HepG2 (cell line): Measurements from ENCODE around the gene SCGB3A2. TPM values are rescaled to one million over a fixed set of nuclear protein-coding genes. Genes with fewer than 3 reads are reported as not detected.

ENCODE experiments used
- ATAC-seq: fragments of 200-7000 bp; cut with Tn5 transposase; 3 replicates; pipeline ENCODE4 v1.9.1; 2020; ENCODE audit warnings: mild to moderate bottlenecking, moderate library complexity
- BruUV-seq: library from RNA; stranded (reverse); fragments of 400-500 nt; replicated peaks from 2 replicates; lab custom pipeline; 2021; lab: Mats Ljungman, UMichigan
- CTCF ChIA-PET: fragments of 300-600 bp; formaldehyde crosslinking; extraction: SDS; loops from one replicate; lab custom pipeline; 2021; ENCODE audit warnings: low total read pairs, inconsistent platforms, low intra/inter-chr PET ratio; lab: Yijun Ruan, JAX
- POLR2A ChIA-PET: fragments of 350-600 bp; sonication (Branson Sonifier 250); formaldehyde crosslinking; loops from one replicate; lab custom pipeline; 2020; ENCODE audit warnings: antibody characterized with exemption, inconsistent platforms; lab: Yijun Ruan, JAX
- DNase-seq: peaks from one replicate; pipeline ENCODE4 v3.0.0-alpha.2; 2015; ENCODE audit warnings: low spot score
- FAIRE-seq: peaks from 3 replicates; lab custom pipeline; 2011; peaks lifted over from hg19 to GRCh38; lab: Jason Lieb, UNC
- H2AFZ ChIP-seq: one replicate; pipeline ENCODE4 v1.6.1; 2011; ENCODE audit warnings: low read length, inconsistent platforms
- H3K27ac ChIP-seq: fragments of 300-600 bp; 3 replicates; pipeline ENCODE4 v1.8.0; 2011; ENCODE audit warnings: mixed run types, mild to moderate bottlenecking, mixed read lengths, low read length, inconsistent platforms; ENCODE audit not compliant: insufficient read depth; ENCODE audit errors: extremely low read length
- H3K27me3 ChIP-seq, 2 experiments: fragments of 200-600 bp in 1 of 2; 2 replicates in 1 of 2; 3 replicates in 1 of 2; pipeline versions ENCODE4 v1.6.0 to v1.8.0; 2011; ENCODE audit warnings: low read length in 2 of 2, mild to moderate bottlenecking in 2 of 2, moderate library complexity in 2 of 2, inconsistent platforms in 1 of 2; ENCODE audit not compliant: insufficient read depth in 2 of 2, control insufficient read depth in 1 of 2
- H3K36me3 ChIP-seq, 2 experiments: fragments of 200-600 bp in 1 of 2; replicated peaks in 1 of 2; 2 replicates in 1 of 2; 3 replicates in 1 of 2; pipeline versions ENCODE4 v1.5.1 to v1.8.0; 2011; ENCODE audit warnings: low read length in 2 of 2, inconsistent platforms in 1 of 2; ENCODE audit not compliant: insufficient read depth in 2 of 2, control insufficient read depth in 1 of 2
- H3K4me1 ChIP-seq: 2 replicates; pipeline ENCODE4 v1.5.1; 2012; ENCODE audit warnings: low read length, inconsistent platforms; ENCODE audit not compliant: insufficient read depth
- H3K4me2 ChIP-seq: 2 replicates; pipeline ENCODE4 v1.6.0; 2011; ENCODE audit warnings: low read depth, low read length, inconsistent platforms
- H3K4me3 ChIP-seq, 3 experiments: fragments of 200-600 bp in 1 of 3; sonication (generic), shearing (Covaris generic) in 1 of 3; replicated peaks in 1 of 3; 2 replicates each; pipeline ENCODE4 v1.5.1; 2011 to 2016; ENCODE audit warnings: low read length in 3 of 3, inconsistent platforms in 2 of 3, low read depth in 2 of 3, mild to moderate bottlenecking in 2 of 3, control low read depth in 1 of 3, mixed read lengths in 1 of 3; ENCODE audit not compliant: insufficient read depth in 1 of 3
- H3K79me2 ChIP-seq: one replicate; pipeline ENCODE4 v1.6.1; 2011; ENCODE audit warnings: low read length, inconsistent platforms; ENCODE audit not compliant: insufficient read depth
- H3K9ac ChIP-seq: 2 replicates; pipeline ENCODE4 v1.6.0; 2011; ENCODE audit warnings: mild to moderate bottlenecking, low read depth, low read length, inconsistent platforms; ENCODE audit not compliant: insufficient read depth
- H3K9me3 ChIP-seq: 2 replicates; pipeline ENCODE4 v1.5.1; 2012; ENCODE audit warnings: mild to moderate bottlenecking, low read length
- H4K20me1 ChIP-seq: 2 replicates; pipeline ENCODE4 v1.6.0; 2011; ENCODE audit warnings: inconsistent platforms, mild to moderate bottlenecking, low read length, moderate library complexity; ENCODE audit not compliant: insufficient read depth
- EP300 ChIP-seq, 3 experiments: sonication (generic) in 1 of 3; formaldehyde crosslinking in 1 of 3; IDR thresholded peaks; 2 replicates each; pipeline versions ENCODE4 v1.5.1 to v1.6.1; 2011 to 2020; ENCODE audit warnings: low read depth in 2 of 3, low read length in 2 of 3, borderline replicate concordance in 1 of 3, improper control_type of control experiment in 1 of 3, mild to moderate bottlenecking in 1 of 3, missing genetic modification reagents in 1 of 3, moderate library complexity in 1 of 3
- PLRG1 ChIP-seq: fragments of 450-650 bp; conservative IDR thresholded peaks from 2 replicates; pipeline ENCODE4 v1.6.1; 2016
- SKI ChIP-seq: fragments of 450-650 bp; IDR thresholded peaks from one replicate; pipeline ENCODE4 v1.6.1; 2018; ENCODE audit warnings: mild to moderate bottlenecking; ENCODE audit not compliant: partially characterized antibody
- SSRP1 ChIP-seq: IDR thresholded peaks from 2 replicates; pipeline ENCODE4 v1.6.1; 2016; ENCODE audit warnings: control low read depth
- TCF7 ChIP-seq: sonication (generic); IDR thresholded peaks from 2 replicates; pipeline ENCODE4 v1.6.1; 2016; ENCODE audit warnings: antibody characterized with exemption, low read depth
- ZKSCAN1 ChIP-seq: fragments of 150-350 bp; IDR thresholded peaks from 2 replicates; pipeline ENCODE4 v1.6.1; 2014; ENCODE audit warnings: low read length
- ZNF850 ChIP-seq: sonication (generic); formaldehyde crosslinking; conservative IDR thresholded peaks from 2 replicates; pipeline ENCODE4 v1.9.0; 2021; ENCODE audit warnings: mild to moderate bottlenecking, missing genetic modification reagents
- WGBS: methylation state at CpG from one replicate; pipeline ENCODE4 v1.1.6; 2017; ENCODE audit warnings: low lambda C conversion rate; 5-methylcytosine and 5-hydroxymethylcytosine counted together
- in situ Hi-C: cut with HindIII; loops from 2 replicates; pipeline ENCODE4 v1.10.0; 2017; ENCODE audit warnings: low pct_unique_long_range_greater_than_20kb; ENCODE audit not compliant: extremely low pct_ligation_motif_present
- intact Hi-C: fragments of 100-400 bp; cut with micrococcal nuclease; formaldehyde crosslinking; loops from one replicate; pipeline ENCODE4 v1.10.0; 2022; ENCODE audit not compliant: unreplicated experiment
- polyA plus RNA-seq, 8 experiments: library from polyadenylated mRNA; depleted of rRNA in 3 of 8; stranded (reverse) in 7 of 8; unstranded in 1 of 8; fragments of >200 nt; fragmentation: Illumina TruSeq in 4 of 8; extraction: Trizol in 4 of 8; gene quantifications; 2 replicates each; pipeline versions ENCODE4 v1.2.1 to v1.2.3, GENCODE V29; 2011 to 2016; ENCODE audit warnings: low read depth in 4 of 8, missing spikeins in 1 of 8, mixed read lengths in 1 of 8; ENCODE audit not compliant: insufficient read depth in 1 of 8
- total RNA-seq, 5 experiments: library from RNA; depleted of rRNA; stranded (reverse); fragments of >200 nt; fragmentation: Illumina TruSeq; extraction: Trizol; gene quantifications; 2 replicates each; pipeline ENCODE4 v1.2.3, GENCODE V29; 2016; ENCODE audit warnings: low read depth in 1 of 5
- TF ChIP-seq, protein P1 (sequence below): IDR thresholded peaks from 2 replicates; pipeline ENCODE4 v1.6.1; 2016; ENCODE audit warnings: mild to moderate bottlenecking, missing biosample characterization, missing genetic modification reagents
- TF ChIP-seq, protein P2 (sequence below): sonication (generic); formaldehyde crosslinking; IDR thresholded peaks from 2 replicates; pipeline ENCODE4 v1.4.0; 2020; ENCODE audit warnings: missing genetic modification reagents

SCGB3A2 gene
- total and polyA plus RNA-seq, 2 of the 13 experiments (the other 11 are each of a cell fraction or from before 2014, with no cell fraction given), result not detected

DNA sequence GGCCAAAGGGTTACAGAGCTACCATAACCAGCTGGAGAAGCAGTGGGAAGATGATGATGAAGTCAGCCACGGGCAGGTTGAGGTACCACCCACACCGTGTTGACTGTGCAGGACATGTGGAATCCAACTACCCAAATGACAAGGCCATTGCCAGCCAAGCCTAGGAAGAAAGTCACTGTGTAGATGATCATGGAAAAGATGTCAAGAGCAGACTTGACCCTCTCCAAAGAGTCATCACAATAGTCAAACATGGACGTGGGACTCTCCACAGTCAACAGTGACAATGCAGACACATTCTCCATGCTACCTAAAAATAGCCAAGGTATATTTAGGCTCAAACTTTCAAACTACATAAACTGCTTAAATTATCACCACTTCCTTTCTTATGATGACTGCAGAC, 26.1 kb upstream of the SCGB3A2 start:
- Histone ChIP-seq H3K9me3 (no peaks in the 10 kb centered on the region), H2AFZ (no peak overlapping the region), H3K27ac (no peak overlapping the region), H3K27me3 (no peaks in the 10 kb centered on the region), H3K4me2 (no peak overlapping the region), H3K9ac (no peak overlapping the region), H3K36me3 (no peaks in the 10 kb centered on the region)
- FAIRE-seq (no peak), ATAC-seq (no peak), DNase-seq (no peak)
- no TSS peak for BruUV-seq
- intact Hi-C loops, result loop anchor here (10.0 kb wide), 1 partner anchor 272 kb away; no protein-coding TSS in a partner anchor
- in situ Hi-C loops, result no loop called here
- WGBS, result 46% methylated on average over 3 of the region's 3 CpGs
- no peak for TF ChIP-seq SKI
- TF ChIP-seq SSRP1 (CRISPR knock-in tag), result no peak
- no peak for TF ChIP-seq PLRG1
- TF ChIP-seq, protein P1, sequence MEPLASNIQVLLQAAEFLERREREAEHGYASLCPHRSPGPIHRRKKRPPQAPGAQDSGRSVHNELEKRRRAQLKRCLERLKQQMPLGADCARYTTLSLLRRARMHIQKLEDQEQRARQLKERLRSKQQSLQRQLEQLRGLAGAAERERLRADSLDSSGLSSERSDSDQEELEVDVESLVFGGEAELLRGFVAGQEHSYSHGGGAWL (CRISPR knock-in tag), result no peak
- TF ChIP-seq EP300 (IDR thresholded peaks at IDR 0.05; ENCODE audit: low read depth in 2 of 2, low read length in 2 of 2), result no peak
- no peak for TF ChIP-seq EP300 (CRISPR knock-in tag; IDR thresholded peaks at IDR 0.05; ENCODE audit: borderline replicate concordance)
- TF ChIP-seq ZNF850 (CRISPR knock-in tag), result no peak
- TF ChIP-seq, all 625 proteins: peak for 0
- Histone ChIP-seq H3K79me2 (no peaks in the 10 kb centered on the region), H4K20me1 (no peaks in the 10 kb centered on the region), H3K4me1 (no peaks in the 10 kb centered on the region), H3K4me3 (no peak overlapping the region)
- ChIA-PET CTCF (no interaction called here), POLR2A (no interaction called here)

DNA sequence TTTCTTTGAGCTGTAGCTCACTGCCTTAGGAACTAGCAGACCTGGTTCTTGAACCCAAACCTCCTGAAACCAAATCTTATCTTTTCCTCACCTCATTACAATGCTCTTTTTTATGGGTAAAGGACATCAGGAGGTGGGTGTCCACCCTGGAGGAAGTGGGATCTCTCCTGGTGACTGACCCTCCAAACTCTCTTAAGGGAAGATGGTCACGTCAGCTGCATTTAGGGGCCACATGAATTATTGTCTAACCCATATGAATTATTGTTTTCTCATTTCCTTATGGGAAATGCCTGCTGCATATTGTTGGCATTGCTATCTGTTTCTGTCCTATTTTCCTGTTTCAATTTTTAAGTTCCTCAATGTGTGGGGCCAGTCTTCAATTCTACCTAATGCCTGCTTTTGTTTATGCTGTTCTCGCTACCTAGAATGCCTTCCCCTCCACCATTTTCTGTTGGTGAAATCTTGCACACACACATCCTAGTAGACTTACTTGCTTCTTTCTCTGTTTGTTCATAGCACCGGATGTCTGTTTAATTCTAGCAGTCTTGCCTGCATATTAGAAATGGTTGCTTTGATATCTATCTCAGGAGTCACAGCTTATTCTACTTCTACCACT, 25.0 kb upstream of the SCGB3A2 start:
- no peaks in the 10 kb centered on the region for H3K36me3 ChIP-seq
- CTCF ChIA-PET, result no interaction called here
- no peaks in the 10 kb centered on the region for H4K20me1 ChIP-seq
- BruUV-seq, result no TSS peak
- no peak for DNase-seq
- H3K27ac ChIP-seq, result no peak overlapping the region
- ATAC-seq, result no peak
- 60% methylated on average over 3 of the region's 3 CpGs for whole genome bisulfite sequencing
- no peaks in the 10 kb centered on the region for H3K9me3 ChIP-seq
- no peak overlapping the region for H2AFZ ChIP-seq
- H3K4me2 ChIP-seq, result no peak overlapping the region
- no peaks in the 10 kb centered on the region for H3K4me1 ChIP-seq
- no peak for FAIRE-seq
- no peak overlapping the region for H3K4me3 ChIP-seq
- no peak overlapping the region for H3K9ac ChIP-seq
- in situ Hi-C loops (no loop called here), intact Hi-C loops (loop anchor here (10.0 kb wide), 1 partner anchor 271 kb away; no protein-coding TSS in a partner anchor)
- H3K79me2 ChIP-seq, result no peaks in the 10 kb centered on the region
- TF ChIP-seq, protein P2, sequence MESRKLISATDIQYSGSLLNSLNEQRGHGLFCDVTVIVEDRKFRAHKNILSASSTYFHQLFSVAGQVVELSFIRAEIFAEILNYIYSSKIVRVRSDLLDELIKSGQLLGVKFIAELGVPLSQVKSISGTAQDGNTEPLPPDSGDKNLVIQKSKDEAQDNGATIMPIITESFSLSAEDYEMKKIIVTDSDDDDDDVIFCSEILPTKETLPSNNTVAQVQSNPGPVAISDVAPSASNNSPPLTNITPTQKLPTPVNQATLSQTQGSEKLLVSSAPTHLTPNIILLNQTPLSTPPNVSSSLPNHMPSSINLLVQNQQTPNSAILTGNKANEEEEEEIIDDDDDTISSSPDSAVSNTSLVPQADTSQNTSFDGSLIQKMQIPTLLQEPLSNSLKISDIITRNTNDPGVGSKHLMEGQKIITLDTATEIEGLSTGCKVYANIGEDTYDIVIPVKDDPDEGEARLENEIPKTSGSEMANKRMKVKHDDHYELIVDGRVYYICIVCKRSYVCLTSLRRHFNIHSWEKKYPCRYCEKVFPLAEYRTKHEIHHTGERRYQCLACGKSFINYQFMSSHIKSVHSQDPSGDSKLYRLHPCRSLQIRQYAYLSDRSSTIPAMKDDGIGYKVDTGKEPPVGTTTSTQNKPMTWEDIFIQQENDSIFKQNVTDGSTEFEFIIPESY (CRISPR knock-in tag), result no peak
- TF ChIP-seq TCF7, result no peak
- no peak for TF ChIP-seq ZKSCAN1
- TF ChIP-seq, all 625 proteins: peak for 0
- POLR2A ChIA-PET, result no interaction called here
- H3K27me3 ChIP-seq, result no peaks in the 10 kb centered on the region
